Heart left ventricle (tissue), 16 donors: ENCODE measurements around the gene SEC24C. TPM values are rescaled to one million over a fixed set of nuclear protein-coding genes. Genes with fewer than 3 reads are reported as not detected.
"Not testable (repeated sequence)": the region's sequence is repeated elsewhere in the genome, so short reads cannot be mapped to it uniquely, and the experiment has no call there.

ENCODE experiments used
- ATAC-seq, 4 donors: fragments of 200-7000 bp; cut with Tn5 transposase; one replicate each; pipeline ENCODE4 v1.9.1; 2020 to 2022; ENCODE audit warnings: moderate library complexity in 4 of 4, mild to moderate bottlenecking in 3 of 4, moderate number of reproducible peaks in 1 of 4
- DNase-seq, 5 donors: peaks; one replicate each; pipeline ENCODE4 v3.0.0-alpha.2; 2020
- H3K27ac ChIP-seq, 12 donors: fragments of 200-600 bp; sonication (generic) in 4 of 12; one replicate each; pipeline versions ENCODE4 v1.5.0 to v1.8.0; 2016 to 2022; ENCODE audit warnings: mild to moderate bottlenecking in 2 of 12
- H3K27me3 ChIP-seq, 9 donors: fragments of 200-600 bp; sonication (generic) in 2 of 9; one replicate each; pipeline versions ENCODE4 v1.5.1 to v1.8.0; 2016 to 2022; ENCODE audit warnings: mild to moderate bottlenecking in 3 of 9
- H3K36me3 ChIP-seq, 9 donors: fragments of 200-600 bp; sonication (generic) in 2 of 9; one replicate each; pipeline versions ENCODE4 v1.5.0 to v1.8.0; 2018 to 2022; ENCODE audit warnings: mild to moderate bottlenecking in 2 of 9
- H3K4me1 ChIP-seq, 12 donors: fragments of 200-600 bp; sonication (generic) in 4 of 12; one replicate each; pipeline versions ENCODE4 v1.5.0 to v1.8.0; 2016 to 2022; ENCODE audit warnings: mild to moderate bottlenecking in 3 of 12
- H3K4me3 ChIP-seq, 12 donors: fragments of 200-600 bp; sonication (generic) in 4 of 12; one replicate each; pipeline versions ENCODE4 v1.5.0 to v1.8.0; 2017 to 2022; ENCODE audit warnings: mild to moderate bottlenecking in 9 of 12, moderate library complexity in 4 of 12
- H3K9me3 ChIP-seq, 12 donors: fragments of 200-600 bp; sonication (generic) in 4 of 12; one replicate each; pipeline versions ENCODE4 v1.5.0 to v1.8.0; 2016 to 2022; ENCODE audit warnings: mild to moderate bottlenecking in 1 of 12
- POLR2A ChIP-seq, 2 donors: fragments of 450-650 bp; IDR thresholded peaks; one replicate each; pipeline ENCODE4 v1.6.1; 2017; ENCODE audit warnings: antibody characterized with exemption in 2 of 2, mild to moderate bottlenecking in 2 of 2, moderate library complexity in 2 of 2
- WGBS, 4 donors: extraction: QIAGEN DNeasy Blood & Tissue Kit in 2 of 4; methylation state at CpG; one replicate each; pipeline versions ENCODE4 v1.1.5 to v1.1.7; 2013 to 2018; 5-methylcytosine and 5-hydroxymethylcytosine counted together
- intact Hi-C, 10 donors: fragments of 100-400 bp; cut with DNase I; formaldehyde crosslinking; loops; one replicate each; pipeline versions ENCODE4 v1.11.1 to v1.14.2; 2022
- long read RNA-seq, 3 donors: library from polyadenylated mRNA; unstranded; transcript quantifications; one replicate each; pipeline ENCODE4 v2.0.0, GENCODE V29; 2020 to 2021
- polyA plus RNA-seq, 2 donors: library from polyadenylated mRNA; stranded (reverse); fragments of 200-250 nt; gene quantifications; one replicate each; pipeline ENCODE4 v1.2.3, GENCODE V29; 2013
- total RNA-seq, 9 donors: library from RNA; depleted of rRNA in 2 of 9; stranded (reverse); fragments of >200 nt in 2 of 9; fragmentation: NEBNext Ultra II Directional in 3 of 9; extraction: Animal tissue kit (Norgen Biotek cat#: 25700) in 3 of 9; gene quantifications; one replicate each; pipeline versions ENCODE4 v1.1.0 to v1.2.4, GENCODE V29; 2016 to 2023
- TF ChIP-seq, protein P1 (sequence below), 12 donors: fragments of 200-600 bp; sonication (generic) in 4 of 12; IDR thresholded peaks; one replicate each; pipeline versions ENCODE4 v1.5.0 to v1.8.0; 2018 to 2022; ENCODE audit warnings: antibody characterized with exemption in 12 of 12, mild to moderate bottlenecking in 5 of 12
- donor health status: ischemic (EF 13 %, LVEDD 7.1; RV severe dilation, severe dysfunction).
- donor health status: healthy with polysubstance abuse.
- donor health status: DM: no; HTN: yes; CAD: no.
- donor health status: DM: no; HTN: no; CAD: no.
- donor health status: ischemic (EF 25% LVEDD 6.9; RV normal size, moderate dysfunction).
- donor health status: ischemic (EF 25% LVEDD 5.7; RV mildly dilated, moderate dysfunction).
- donor health status: healthy.
- donor health status: DM: yes; HTN: yes; CAD: no.
- donor health status: ischemic (EF 35%, LVEDD 5.7; RV mildly dilated, moderate dysfunction).
- donor health status: nonischemic (EF 11% LVEDD 7.7; RV severe dilation, severe dysfunction).
- donor health status: DM: yes; HTN: yes; CAD: no.
- donor health status: PGD.
- donor health status: ischemic (EF 29% LVEDD 5.4; RV normal size, mild dysfunction).
- donor health status: nonischemic (EF 23%, LVEDD 6.1; RV moderate dilation, normal function).

The SEC24C gene, protein sequence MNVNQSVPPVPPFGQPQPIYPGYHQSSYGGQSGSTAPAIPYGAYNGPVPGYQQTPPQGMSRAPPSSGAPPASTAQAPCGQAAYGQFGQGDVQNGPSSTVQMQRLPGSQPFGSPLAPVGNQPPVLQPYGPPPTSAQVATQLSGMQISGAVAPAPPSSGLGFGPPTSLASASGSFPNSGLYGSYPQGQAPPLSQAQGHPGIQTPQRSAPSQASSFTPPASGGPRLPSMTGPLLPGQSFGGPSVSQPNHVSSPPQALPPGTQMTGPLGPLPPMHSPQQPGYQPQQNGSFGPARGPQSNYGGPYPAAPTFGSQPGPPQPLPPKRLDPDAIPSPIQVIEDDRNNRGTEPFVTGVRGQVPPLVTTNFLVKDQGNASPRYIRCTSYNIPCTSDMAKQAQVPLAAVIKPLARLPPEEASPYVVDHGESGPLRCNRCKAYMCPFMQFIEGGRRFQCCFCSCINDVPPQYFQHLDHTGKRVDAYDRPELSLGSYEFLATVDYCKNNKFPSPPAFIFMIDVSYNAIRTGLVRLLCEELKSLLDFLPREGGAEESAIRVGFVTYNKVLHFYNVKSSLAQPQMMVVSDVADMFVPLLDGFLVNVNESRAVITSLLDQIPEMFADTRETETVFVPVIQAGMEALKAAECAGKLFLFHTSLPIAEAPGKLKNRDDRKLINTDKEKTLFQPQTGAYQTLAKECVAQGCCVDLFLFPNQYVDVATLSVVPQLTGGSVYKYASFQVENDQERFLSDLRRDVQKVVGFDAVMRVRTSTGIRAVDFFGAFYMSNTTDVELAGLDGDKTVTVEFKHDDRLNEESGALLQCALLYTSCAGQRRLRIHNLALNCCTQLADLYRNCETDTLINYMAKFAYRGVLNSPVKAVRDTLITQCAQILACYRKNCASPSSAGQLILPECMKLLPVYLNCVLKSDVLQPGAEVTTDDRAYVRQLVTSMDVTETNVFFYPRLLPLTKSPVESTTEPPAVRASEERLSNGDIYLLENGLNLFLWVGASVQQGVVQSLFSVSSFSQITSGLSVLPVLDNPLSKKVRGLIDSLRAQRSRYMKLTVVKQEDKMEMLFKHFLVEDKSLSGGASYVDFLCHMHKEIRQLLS
- total RNA-seq = 10 to 100 TPM; 42.8 to 65.5 (median 49.5) TPM
- polyA plus RNA-seq = 10 to 100 TPM; 26.4 to 59.6 TPM
- long read RNA-seq, donor 1, full-length matches to known transcripts = 8 of 164 reads
- long read RNA-seq, donor 1, partial matches to known transcripts = 141 of 164 reads
- long read RNA-seq, donor 1, other reads (novel, unspliced or antisense) = 15 of 164 reads
- long read RNA-seq, donor 2, full-length matches to known transcripts = 1 of 111 reads
- long read RNA-seq, donor 2, partial matches to known transcripts = 98 of 111 reads
- long read RNA-seq, donor 2, other reads (novel, unspliced or antisense) = 12 of 111 reads
- long read RNA-seq, donor 3, full-length matches to known transcripts = 13 of 186 reads
- long read RNA-seq, donor 3, partial matches to known transcripts = 149 of 186 reads
- long read RNA-seq, donor 3, other reads (novel, unspliced or antisense) = 24 of 186 reads

DNA sequence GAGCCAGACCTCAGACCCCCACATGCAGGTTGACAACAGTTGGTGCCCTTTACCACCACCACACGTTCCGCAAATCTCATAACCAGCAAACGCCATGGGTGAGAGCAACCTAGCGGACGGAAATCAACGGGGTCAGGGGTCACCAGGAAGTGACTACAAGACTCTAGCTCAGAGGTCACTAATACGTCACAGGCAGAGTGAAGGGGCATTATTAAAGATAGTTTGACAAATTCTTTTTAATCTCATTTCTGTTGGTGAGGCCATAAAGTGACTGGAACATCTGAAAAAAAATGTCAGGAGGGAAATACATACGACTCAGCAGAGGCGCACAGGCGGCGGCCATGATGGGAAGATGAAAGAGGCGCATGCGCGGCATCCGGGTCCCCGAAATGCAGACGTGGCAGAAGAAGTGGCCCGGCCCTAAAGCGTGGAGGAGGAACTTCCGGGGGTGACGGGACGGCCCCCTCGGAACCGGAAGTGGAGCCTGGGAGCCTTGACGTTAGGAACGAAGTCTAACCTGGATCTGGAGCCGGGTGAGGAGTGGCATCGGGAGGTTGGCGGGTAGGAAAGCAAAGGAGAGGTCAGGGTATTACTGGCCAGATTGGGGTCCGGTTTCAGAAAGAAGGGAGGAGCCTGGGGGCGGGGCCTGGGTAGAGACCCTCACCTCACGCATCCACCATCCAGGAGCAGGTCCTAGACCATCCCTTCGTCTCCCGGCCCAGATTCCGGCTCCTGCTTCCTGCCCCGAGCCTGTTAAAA lies at the start of gene SEC24C:
Gene SEC24C (plus strand): TSS at position 468 of the 759 bp plus-strand sequence. CDS start 2,461 bp downstream, outside the sequence.
- DNase-seq = peak; percentile 97 to 98 (median 97)
- peak; percentile 95 to 98 (median 96) for ATAC-seq
- Histone ChIP-seq H3K36me3 (peaks cover 0 to 43% (median 35%) of the 10 kb centered on the region in 9 donors), H3K4me1 (peaks cover 0 to 47% (median 36%) of the 10 kb centered on the region in 12 donors), H3K27me3 (no peaks in the 10 kb centered on the region), H3K27ac (peak within 1 kb of the TSS; percentile 86 to 98 (median 92)), H3K4me3 (peak within 1 kb of the TSS; percentile 66 to 98 (median 82)), H3K9me3 (no peaks in the 10 kb centered on the region)
- 0 to 1% (median 1%) methylated on average over 32 to 36 of the region's 36 CpGs for WGBS, 4 donors
- intact Hi-C loops = loop anchor here in 1 of 10 donors (10.0 kb wide), 1 partner anchor 89 kb away; the partner anchor contains the start of gene SYNPO2L
- TF ChIP-seq, protein P1, sequence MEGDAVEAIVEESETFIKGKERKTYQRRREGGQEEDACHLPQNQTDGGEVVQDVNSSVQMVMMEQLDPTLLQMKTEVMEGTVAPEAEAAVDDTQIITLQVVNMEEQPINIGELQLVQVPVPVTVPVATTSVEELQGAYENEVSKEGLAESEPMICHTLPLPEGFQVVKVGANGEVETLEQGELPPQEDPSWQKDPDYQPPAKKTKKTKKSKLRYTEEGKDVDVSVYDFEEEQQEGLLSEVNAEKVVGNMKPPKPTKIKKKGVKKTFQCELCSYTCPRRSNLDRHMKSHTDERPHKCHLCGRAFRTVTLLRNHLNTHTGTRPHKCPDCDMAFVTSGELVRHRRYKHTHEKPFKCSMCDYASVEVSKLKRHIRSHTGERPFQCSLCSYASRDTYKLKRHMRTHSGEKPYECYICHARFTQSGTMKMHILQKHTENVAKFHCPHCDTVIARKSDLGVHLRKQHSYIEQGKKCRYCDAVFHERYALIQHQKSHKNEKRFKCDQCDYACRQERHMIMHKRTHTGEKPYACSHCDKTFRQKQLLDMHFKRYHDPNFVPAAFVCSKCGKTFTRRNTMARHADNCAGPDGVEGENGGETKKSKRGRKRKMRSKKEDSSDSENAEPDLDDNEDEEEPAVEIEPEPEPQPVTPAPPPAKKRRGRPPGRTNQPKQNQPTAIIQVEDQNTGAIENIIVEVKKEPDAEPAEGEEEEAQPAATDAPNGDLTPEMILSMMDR (IDR thresholded peaks at IDR 0.05) = no peak
- peak in 1 of 2 donors; percentile 60 for TF ChIP-seq POLR2A (IDR thresholded peaks at IDR 0.05)

DNA sequence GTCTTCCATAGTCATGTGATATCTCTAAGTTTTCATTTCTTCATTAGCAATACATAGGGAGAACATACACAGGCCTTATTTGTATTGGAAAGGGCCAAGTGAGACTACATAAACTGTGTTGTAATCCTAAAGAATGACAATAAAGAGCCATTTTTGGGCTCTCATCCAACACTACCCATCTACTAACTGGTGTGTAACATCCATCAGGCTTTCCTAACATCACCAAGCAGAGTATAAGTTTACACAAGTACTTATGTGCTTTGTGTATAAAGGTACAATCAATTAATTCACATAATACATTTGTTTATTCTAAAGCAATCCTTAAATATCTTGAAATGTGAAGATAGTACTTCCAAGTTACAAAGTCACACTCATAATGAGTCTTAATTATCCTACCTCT lies 48.9 kb upstream of the SEC24C start:
- H3K4me3 ChIP-seq, ATAC-seq, H3K27ac ChIP-seq, H3K4me1 ChIP-seq, H3K27me3 ChIP-seq, DNase-seq, H3K9me3 ChIP-seq, intact Hi-C loops: not testable (repeated sequence)
- H3K36me3 ChIP-seq = peaks cover 0 to 51% (median 11%) of the 10 kb centered on the region in 9 donors

DNA sequence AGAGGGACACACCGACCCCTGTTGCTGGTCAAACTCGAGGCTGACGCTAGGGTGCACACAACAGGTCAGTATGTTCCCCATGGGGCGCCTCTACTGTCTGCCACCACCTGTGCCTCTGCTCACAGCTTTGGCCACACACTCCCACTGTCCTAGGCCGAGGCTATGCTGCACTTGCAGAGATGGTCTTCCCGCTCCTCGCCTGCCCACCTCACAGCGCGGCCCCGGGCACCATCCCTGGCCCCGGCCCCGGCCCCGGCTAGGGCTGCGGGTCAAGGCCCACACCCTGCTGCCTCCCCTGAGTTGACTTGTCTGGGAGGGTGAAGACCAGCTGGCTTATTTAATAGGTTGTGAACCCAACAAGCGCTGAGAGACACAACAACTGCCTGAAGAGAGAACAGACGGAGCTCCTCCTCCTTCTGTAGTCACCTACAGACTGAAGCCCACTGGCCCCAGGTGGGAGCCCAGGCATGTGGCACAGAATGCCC lies 46.5 kb upstream of the SEC24C start, which contains the start of gene AGAP5:
Gene AGAP5 (minus strand): TSS at position 435 of the 485 bp plus-strand sequence. CDS start 354 bp downstream, at position 81.
- H3K27me3 ChIP-seq, H3K4me3 ChIP-seq, DNase-seq, H3K9me3 ChIP-seq, H3K4me1 ChIP-seq, ATAC-seq, intact Hi-C loops, H3K27ac ChIP-seq: not testable (repeated sequence)
- 92 to 99% (median 97%) methylated on average over 9 to 16 of the region's 16 CpGs for WGBS, 4 donors
- peaks cover 0 to 57% (median 15%) of the 10 kb centered on the region in 9 donors for H3K36me3 ChIP-seq

DNA sequence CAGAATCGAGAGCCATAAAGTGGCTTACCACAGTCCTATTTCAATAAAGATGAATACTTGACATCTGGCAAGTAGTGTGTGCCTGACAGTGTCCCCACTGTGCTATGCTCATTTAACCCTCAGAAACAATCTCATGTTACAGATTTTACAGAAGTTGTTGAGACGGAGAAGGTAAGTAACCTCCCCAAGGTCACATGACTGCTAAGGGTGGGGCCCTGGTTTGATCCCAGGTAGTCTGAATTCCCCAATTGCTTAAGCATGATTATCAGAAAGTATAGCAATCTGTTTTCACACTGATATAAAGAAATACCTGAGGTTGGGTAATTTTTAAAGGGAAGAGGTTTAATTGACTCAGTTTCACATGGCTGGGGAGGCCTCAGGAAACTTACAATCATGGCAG lies 45.4 kb upstream of the SEC24C start:
- intact Hi-C loops, H3K4me3 ChIP-seq, H3K27ac ChIP-seq, H3K9me3 ChIP-seq, H3K27me3 ChIP-seq, ATAC-seq, DNase-seq, H3K4me1 ChIP-seq: not testable (repeated sequence)
- H3K36me3 ChIP-seq = peaks cover 0 to 55% (median 11%) of the 10 kb centered on the region in 9 donors
- 90 to 94% (median 91%) methylated on average over 2 of the region's 2 CpGs for WGBS, 4 donors

DNA sequence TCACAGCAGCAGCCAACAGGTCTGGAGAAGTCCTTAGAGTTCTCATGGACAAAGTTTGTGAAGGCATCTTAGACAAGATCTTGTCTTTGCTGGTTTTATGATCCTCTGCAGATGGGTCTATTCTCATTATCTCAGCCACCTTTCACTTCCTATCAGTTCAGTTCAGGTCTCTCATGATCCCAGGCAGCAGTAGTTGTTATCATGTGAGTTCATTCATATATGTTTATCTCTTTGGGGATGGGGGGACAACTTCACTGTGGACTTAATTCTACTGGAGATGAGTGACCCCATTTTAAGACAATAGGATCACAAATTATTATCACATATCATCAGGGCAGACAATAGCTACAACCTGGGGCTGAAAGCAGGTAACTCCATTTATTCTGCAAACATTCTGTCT lies 40.2 kb upstream of the SEC24C start:
- H3K4me1 ChIP-seq, H3K27me3 ChIP-seq, H3K9me3 ChIP-seq, ATAC-seq, H3K27ac ChIP-seq, DNase-seq, intact Hi-C loops, H3K4me3 ChIP-seq: not testable (repeated sequence)
- peaks cover 0 to 41% (median 10%) of the 10 kb centered on the region in 9 donors for H3K36me3 ChIP-seq

DNA sequence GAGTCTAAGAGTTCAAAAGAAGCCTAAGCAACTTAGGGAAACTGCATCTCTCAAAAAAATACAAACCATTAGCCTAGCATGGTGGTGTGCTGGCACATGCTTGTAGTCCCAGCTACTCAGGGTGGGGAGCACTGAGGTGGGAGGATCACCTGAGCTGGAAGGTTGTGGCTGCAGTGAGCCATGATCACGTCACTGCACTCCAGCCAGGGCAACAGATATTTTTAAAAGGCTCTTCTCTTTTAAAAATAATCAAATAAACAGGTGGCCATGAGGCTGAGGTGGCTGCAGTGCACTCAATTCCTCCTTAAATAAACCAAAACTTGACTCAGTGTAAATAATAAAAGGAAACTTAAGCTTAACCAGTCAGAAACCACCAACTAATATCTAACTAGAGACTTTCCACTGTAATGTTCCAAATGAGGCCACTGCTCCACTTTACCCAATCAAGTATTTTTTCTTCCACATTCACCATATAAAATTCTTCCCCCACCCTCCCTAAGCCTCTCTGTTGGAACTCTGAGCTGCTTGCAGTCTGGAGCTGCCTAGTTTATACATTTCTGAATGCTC lies 38.6 kb upstream of the SEC24C start:
- DNase-seq, intact Hi-C loops, H3K9me3 ChIP-seq, H3K4me1 ChIP-seq, ATAC-seq, H3K27ac ChIP-seq, H3K4me3 ChIP-seq, H3K27me3 ChIP-seq: not testable (repeated sequence)
- H3K36me3 ChIP-seq = peaks cover 0 to 44% (median 15%) of the 10 kb centered on the region in 9 donors
- WGBS, 4 donors = 81 to 100% (median 91%) methylated on average over 1 of the region's 1 CpG

DNA sequence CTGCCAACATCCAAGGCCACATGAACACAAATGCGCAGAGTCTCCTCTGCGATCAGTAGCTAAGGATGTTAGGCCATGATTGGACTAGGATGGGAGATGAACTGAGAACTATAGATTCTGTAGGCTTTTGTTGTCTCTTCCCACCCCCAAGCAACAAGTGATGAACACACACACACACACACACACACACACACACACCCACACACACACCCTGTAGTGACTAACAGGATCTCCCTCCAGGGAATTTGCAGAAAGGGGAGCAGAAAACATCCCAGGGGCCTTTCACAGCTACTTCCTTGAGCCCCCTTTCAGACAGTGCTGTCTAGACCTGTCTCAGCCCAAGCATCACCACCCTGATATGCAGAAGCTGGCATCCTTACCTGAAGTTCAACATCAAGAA lies 37.7 kb upstream of the SEC24C start:
- H3K4me1 ChIP-seq, DNase-seq, ATAC-seq, H3K9me3 ChIP-seq, H3K27ac ChIP-seq, intact Hi-C loops, H3K4me3 ChIP-seq, H3K27me3 ChIP-seq: not testable (repeated sequence)
- H3K36me3 ChIP-seq = peaks cover 0 to 46% (median 16%) of the 10 kb centered on the region in 9 donors
- 97 to 100% (median 99%) methylated on average over 2 of the region's 2 CpGs for WGBS, 4 donors

DNA sequence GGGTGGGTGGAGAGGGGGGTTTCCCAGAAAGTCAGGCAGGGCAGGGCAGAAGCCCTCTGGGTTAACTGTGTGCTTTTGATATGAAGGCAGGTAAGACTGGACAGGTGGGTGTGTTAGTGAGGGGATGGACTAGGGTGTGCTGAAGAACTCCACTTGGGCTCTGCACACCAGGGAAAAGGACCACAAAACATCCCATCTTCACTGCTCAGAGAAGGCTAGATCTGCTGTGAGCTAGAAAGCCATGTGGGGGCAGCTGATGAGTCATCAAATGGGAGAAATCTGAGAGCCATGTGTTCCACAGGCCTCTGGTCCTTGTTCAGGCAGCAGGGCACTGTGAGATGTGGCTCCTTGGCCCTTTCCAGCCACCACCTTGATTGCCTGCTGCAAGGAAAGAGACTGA lies 36.5 kb upstream of the SEC24C start:
- H3K9me3 ChIP-seq, DNase-seq, ATAC-seq, H3K4me1 ChIP-seq, H3K4me3 ChIP-seq, H3K27ac ChIP-seq, intact Hi-C loops, H3K27me3 ChIP-seq: not testable (repeated sequence)
- peaks cover 0 to 48% (median 21%) of the 10 kb centered on the region in 9 donors for H3K36me3 ChIP-seq
